ENCODE measurements around the gene PRND. TPM values are rescaled to one million over a fixed set of nuclear protein-coding genes. Genes with fewer than 3 reads are reported as not detected.
"Not testable (repeated sequence)": the region's sequence is repeated elsewhere in the genome, so short reads cannot be mapped to it uniquely, and the experiment has no call there.

PRND gene
- total RNA-seq, 1 experiment from 2014 or later = not detected

DNA sequence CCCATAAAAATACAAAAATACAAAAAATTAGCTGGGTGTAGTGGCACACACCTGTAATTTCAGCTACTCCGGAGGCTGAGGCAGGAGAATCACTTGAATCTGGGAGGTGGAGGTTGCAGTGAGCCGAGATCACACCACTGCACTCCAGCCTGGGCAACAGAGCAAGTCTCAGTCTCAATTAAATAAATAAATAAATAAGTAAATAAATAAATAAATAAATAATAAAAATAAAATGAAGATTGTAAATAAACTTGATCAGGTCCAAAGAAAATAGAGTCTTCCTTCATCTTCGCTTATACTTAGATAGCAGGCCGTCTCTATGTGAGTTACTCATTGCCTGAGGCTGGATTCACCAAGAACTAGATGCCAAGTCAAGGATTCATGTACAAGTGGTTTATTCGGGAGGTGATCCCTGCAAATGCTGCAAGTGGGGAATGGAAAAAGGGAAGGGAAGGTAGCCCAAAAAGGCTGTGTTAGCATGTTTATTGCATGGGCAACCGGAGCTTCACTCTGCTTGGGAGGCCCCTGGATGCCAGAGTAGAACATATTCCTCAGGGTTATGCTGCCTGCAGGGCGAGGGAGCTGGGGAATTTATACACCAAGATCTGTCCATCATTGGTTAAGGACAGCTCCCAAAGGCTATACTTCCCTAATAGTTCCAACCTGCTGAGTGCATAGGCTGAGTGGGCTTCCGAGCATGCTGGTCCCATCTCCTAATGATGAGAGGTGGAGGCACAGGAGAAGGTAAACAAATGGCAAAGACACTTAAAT is 16.3 kb downstream of the PRND start:
- Histone ChIP-seq H3K4me3 (no peak overlapping the region), H3K27ac (no peak overlapping the region), H3K4me1 (no peaks in the 10 kb centered on the region), H3K9me3 (replicated peaks) (no peaks in the 10 kb centered on the region), H3K36me3 (no peaks in the 10 kb centered on the region; the same call in 1 of the 2 replicates), H3K27me3 (peaks cover 5% of the 10 kb centered on the region)
- DNase-seq = no peak

DNA sequence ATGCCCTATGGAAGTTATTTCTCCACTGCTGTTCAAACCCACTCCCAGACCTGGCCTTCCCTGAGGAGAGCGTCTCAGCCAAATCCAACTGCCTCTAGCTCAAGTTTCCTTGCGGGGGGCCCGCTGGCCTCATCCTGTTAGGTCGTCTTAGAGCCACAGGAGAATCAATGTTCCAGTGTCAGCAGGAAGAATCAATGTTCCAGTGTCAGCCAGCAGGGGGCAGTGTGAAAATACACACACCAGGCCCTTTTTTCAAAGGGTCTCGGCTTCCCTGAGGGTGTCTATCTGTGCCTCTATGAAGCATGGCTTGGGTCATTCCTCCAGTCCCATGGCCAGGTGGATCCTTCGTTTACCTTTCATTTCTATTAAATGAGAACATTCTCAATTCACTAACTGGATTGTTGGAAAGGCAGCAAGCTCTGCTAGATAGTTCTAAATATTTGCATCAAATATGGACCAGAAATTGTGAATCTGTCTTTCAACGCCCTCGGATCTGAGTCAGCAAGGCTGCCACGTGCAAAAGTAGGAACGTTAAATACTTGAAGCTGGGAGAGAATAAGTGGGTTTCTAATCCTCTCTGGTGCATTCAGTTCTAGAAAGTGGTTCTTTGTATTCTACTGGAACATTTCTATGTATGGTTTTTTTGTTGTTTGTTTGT is 19.2 kb downstream of the PRND start:
- no peaks in the 10 kb centered on the region for H3K9me3 ChIP-seq (replicated peaks)
- peaks cover 9% of the 10 kb centered on the region for H3K27me3 ChIP-seq
- no peaks in the 10 kb centered on the region; the same call in 1 of the 2 replicates for H3K36me3 ChIP-seq
- H3K4me3 ChIP-seq = no peak overlapping the region
- H3K4me1 ChIP-seq = no peaks in the 10 kb centered on the region
- no peak overlapping the region for H3K27ac ChIP-seq
- peak; percentile 58 to 76 for DNase-seq

DNA sequence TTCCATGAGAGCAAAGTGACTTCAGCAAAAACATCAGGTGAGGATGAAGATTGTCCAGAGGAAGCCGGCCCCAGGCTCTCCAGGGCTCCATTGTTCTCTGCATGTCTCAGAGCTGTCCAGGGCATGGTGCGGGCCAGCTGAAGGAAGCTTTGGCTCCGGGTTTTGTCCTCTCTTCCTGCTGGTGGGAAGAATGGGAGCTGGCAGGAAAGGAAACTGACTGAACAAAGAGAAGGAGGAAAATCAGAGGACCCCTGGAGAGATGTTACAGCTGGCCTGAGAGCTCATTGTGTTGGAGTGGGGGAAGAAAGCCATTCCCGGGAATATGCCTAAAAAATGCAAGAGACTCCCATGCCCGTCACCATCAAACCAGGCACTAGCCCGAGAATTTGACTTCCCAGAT is 27.1 kb downstream of the PRND start:
- Histone ChIP-seq H3K36me3 (no peaks in the 10 kb centered on the region), H3K27me3 (peaks cover 16% of the 10 kb centered on the region; the same call in 1 of the 2 replicates), H3K9me3 (replicated peaks) (no peaks in the 10 kb centered on the region), H3K27ac (no peak overlapping the region), H3K4me3 (no peak overlapping the region), H3K4me1 (no peaks in the 10 kb centered on the region)
- no peak for DNase-seq

DNA sequence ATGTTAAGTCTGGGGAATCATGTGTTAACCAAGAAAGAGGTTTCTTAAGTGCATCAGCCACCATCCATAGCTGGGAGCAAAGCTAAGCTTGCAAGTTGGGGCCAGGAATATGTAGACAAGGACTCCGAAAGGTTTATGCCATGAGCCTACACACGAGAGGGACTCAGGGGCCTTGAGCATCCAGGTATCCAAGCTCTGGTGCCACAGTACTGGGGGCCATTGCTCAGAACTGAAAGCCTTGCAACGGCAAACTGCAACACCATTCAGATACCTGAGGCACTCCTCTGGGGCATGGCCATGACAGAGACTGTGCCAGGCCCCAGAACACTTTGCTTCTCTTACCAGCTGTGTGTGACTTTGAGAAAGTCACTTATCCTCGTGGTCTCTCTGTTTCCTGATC is 27.6 kb downstream of the PRND start:
- no peak for DNase-seq

DNA sequence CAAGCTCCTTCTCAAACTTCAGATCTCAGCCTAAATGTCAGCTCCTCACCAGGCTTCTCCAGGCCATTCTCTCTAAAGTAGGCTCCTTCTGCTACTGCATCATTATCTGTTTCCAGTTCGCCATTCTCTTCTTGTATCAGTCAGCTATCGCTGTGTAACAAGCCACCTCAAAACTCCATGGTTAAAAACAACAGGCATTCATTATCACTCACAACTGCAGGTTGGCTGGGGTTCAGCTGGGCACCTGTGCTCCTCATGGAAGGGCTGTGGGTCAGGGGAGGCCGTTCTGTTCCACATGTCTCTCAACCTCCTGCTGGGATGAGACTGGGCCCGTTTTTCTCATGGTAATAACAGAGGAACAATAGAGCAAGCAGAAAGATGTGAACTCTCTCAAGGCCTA is 28.7 kb downstream of the PRND start:
- H3K36me3 ChIP-seq = no peaks in the 10 kb centered on the region
- no peaks in the 10 kb centered on the region for H3K9me3 ChIP-seq (replicated peaks)
- no peak overlapping the region for H3K4me3 ChIP-seq
- H3K27me3 ChIP-seq = peaks cover 16% of the 10 kb centered on the region; the same call in 1 of the 2 replicates
- H3K27ac ChIP-seq = no peak overlapping the region
- no peak for DNase-seq
- H3K4me1 ChIP-seq = no peaks in the 10 kb centered on the region

More for the DNA sequence above, 27.6 kb downstream of the PRND start:
- H3K4me3 ChIP-seq = no peak overlapping the region
- no peak overlapping the region for H3K27ac ChIP-seq
- no peaks in the 10 kb centered on the region for H3K9me3 ChIP-seq (replicated peaks)
- H3K27me3 ChIP-seq = peaks cover 16% of the 10 kb centered on the region; the same call in 1 of the 2 replicates
- no peaks in the 10 kb centered on the region for H3K4me1 ChIP-seq
- no peaks in the 10 kb centered on the region for H3K36me3 ChIP-seq

DNA sequence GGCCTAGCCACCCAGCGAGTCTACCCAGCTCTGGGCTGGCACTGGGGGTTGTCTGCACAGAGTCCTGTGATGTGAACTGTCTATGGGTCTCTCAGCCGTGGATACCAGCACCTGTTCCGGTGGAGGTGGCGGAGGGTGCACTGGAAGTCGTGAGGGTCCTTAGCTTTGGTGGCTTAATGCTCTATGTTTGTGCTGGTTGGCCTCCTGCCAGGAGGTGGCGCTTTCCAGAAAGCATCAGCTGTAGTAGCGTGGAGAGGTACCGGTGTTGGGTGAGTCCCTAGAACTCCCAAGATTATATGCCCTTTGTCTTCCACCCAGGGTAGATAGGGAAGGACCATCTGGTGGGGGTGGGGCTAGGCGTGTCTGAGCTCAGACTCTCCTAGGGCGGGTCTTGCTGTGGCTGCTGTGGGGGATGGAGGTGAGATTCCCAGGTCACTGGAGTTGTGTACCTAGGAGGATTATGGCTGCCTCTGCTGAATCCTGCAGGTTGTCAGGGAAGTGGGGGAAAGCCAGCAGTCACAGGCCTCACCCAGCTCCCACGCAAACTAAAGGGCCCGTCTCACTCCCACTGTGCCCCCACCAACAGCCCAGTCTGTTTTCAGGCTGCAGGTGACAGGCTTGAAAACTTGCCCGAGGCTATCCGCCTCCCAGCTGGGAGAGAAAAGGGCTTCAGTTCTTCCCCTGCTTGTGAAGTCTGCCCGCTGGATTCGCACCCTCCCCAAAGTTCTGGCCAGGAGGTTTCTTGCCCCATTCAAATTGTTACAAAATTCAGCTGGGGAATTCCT is 37.6 kb downstream of the PRND start:
- H3K4me3 ChIP-seq; H3K4me1 ChIP-seq; H3K27me3 ChIP-seq; H3K36me3 ChIP-seq; H3K27ac ChIP-seq; H3K9me3 ChIP-seq (replicated peaks): not testable (repeated sequence)
- peak; percentile 52 to 58 for DNase-seq

DNA sequence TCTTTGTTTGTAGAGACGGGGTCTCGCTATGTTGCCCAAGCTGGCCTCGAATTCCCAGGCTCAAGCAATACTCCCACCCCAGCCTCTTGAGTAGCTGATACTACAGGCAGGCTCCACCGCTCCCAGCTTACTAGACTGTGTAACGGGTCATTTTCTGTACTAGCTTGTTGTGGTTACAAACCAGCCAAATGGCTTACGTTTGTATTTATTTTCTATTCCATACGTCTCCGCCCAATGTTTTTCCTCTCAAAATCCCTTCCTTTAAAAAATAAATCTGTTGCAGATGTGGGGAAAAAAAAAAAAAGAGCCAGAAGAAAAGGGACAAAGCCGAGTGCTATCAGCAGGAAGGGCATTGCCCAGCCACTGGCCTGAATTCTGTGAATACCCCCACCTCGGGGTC is 41.6 kb downstream of the PRND start:
- no peak for DNase-seq
- H3K4me3 ChIP-seq = no peak overlapping the region
- no peaks in the 10 kb centered on the region for H3K9me3 ChIP-seq (replicated peaks)
- no peak overlapping the region for H3K27ac ChIP-seq
- H3K36me3 ChIP-seq = no peaks in the 10 kb centered on the region
- H3K27me3 ChIP-seq = peaks cover 3% of the 10 kb centered on the region; the same call in 1 of the 2 replicates
- no peaks in the 10 kb centered on the region for H3K4me1 ChIP-seq

DNA sequence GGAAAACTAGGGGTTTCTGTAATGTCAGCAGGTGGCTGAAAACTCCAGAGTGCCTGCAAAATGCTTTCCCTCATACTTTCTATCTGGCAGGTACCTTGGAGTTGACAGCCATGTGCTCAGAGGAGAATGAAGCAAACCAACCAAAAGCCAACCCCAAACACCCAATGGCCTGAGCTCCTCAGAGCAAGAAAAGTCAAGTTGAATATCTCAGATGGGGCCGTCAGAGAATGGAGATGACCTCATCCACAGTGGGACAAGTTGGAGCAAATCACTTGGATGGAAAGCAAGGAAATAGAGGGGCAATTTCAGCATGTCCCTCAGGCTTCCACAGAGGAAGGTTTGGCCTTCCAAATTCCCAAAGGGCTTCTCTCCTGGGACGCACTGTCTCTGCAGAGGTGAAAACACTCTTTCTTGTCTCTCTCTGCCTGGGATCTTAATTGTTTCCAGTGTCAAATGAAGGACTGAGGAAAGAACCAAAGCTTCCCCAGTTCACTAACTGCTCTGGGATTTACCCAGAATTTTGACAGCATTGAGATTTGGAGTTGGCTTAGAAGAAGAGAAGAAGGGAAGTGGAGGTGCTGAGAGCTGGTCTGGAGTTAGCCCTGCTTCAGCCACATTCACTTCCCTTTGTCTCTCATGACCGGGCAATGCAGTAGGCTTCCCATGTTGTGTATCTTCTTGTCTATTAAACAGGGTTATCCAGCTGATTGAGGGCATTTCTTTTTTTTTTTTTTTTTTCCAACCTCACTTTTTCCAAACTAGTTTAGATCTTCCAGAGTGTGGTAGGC is 42.2 kb downstream of the PRND start:
- Histone ChIP-seq H3K4me1 (no peaks in the 10 kb centered on the region), H3K9me3 (replicated peaks) (no peaks in the 10 kb centered on the region; the same call in 1 of the 2 replicates), H3K27me3 (peaks cover 3% of the 10 kb centered on the region; the same call in 1 of the 2 replicates), H3K27ac (no peak overlapping the region), H3K4me3 (no peak overlapping the region), H3K36me3 (no peaks in the 10 kb centered on the region)
- no peak for DNase-seq

DNA sequence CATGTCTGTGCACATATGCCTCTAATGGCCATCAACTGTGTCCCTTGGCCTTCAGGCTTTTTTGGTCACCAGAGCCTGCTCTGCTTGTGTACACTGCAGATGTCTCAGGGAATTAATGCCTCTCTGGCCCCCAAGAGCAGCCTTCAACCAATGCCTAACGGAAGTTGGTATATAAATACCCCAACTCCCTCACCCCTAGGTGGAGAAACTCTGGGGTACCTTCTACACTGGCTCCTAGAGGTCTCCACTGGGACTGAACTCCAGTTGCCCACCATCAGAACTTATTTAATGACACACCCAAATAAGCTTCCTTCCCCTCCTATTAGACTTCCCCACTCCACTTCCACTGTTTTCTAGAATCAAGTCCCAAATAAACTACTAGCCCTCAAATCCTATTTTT is 43.1 kb downstream of the PRND start:
- Histone ChIP-seq H3K36me3 (no peaks in the 10 kb centered on the region), H3K4me3 (no peak overlapping the region), H3K9me3 (replicated peaks) (no peaks in the 10 kb centered on the region; the same call in 1 of the 2 replicates), H3K4me1 (no peaks in the 10 kb centered on the region), H3K27me3 (peaks cover 3% of the 10 kb centered on the region; the same call in 1 of the 2 replicates), H3K27ac (no peak overlapping the region)
- DNase-seq = no peak

DNA sequence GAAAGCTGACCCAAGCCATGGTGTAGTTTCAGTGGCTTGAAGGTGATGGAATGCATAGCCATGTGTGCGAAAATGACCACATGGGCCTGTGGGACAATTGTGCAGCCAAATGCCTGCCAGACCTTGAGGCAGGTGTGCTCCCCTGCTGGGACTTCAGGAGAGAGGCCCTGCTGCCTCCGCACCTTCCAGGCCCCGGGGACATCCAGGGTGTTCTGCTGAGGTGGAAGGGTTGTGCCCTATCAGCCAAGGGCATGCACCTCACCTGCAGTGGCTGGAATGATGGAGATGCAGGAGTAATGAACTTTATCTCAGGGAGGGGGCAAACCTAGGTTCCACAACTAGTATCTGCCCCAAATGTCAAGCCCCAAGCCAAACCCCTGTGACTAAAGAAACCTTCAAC is 44.0 kb downstream of the PRND start:
- Histone ChIP-seq H3K4me3 (no peak overlapping the region), H3K4me1 (no peaks in the 10 kb centered on the region), H3K27ac (no peak overlapping the region), H3K9me3 (replicated peaks) (no peaks in the 10 kb centered on the region; the same call in 1 of the 2 replicates), H3K36me3 (no peaks in the 10 kb centered on the region), H3K27me3 (peaks cover 3% of the 10 kb centered on the region; the same call in 1 of the 2 replicates)
- no peak for DNase-seq

DNA sequence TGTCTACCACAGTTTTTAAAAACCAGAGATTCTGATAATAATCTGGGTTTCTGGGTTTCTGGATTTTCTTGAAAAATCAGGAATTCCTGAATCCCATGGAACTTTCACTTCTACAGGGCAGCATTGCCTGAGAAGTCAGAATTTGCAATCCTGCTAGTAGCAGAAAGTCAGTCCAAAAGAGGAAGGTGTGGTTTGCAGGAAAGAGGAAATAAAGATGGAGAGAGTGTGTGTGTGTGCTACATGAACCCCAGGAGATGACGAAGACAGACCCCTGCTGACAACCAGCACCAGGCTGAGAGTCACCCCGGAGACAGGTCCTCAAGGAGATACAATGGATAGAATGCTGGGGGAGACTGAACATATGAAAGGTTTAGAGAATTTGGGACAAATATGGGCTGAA is 44.9 kb downstream of the PRND start:
- Histone ChIP-seq H3K27ac (no peak overlapping the region), H3K27me3 (peaks cover 3% of the 10 kb centered on the region; the same call in 1 of the 2 replicates), H3K4me3 (no peak overlapping the region), H3K9me3 (replicated peaks) (no peaks in the 10 kb centered on the region; the same call in 1 of the 2 replicates), H3K36me3 (no peaks in the 10 kb centered on the region), H3K4me1 (no peaks in the 10 kb centered on the region)
- no peak for DNase-seq

DNA sequence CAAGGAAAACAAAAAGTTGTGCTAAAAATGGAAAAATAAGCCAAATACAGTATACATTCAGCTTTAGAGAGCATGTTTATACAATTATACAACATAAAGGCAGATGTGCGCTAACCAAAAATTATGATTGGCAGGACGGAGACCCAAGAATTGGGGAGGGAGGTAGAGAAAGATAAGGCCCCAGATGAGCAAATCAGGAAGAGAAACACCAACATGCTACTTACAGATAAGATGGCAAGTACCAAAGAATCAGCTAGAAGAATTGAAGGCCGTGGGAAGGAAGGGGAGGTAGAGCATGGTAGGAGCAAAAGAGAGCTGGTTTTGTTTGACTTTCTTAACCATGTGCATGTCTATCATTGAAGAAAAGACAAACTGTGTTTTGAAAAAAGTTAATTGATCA is 45.4 kb downstream of the PRND start:
- no peak for DNase-seq
- Histone ChIP-seq H3K9me3 (replicated peaks) (no peaks in the 10 kb centered on the region; the same call in 1 of the 2 replicates), H3K36me3 (no peaks in the 10 kb centered on the region), H3K4me3 (no peak overlapping the region), H3K4me1 (no peaks in the 10 kb centered on the region), H3K27me3 (peaks cover 3% of the 10 kb centered on the region; the same call in 1 of the 2 replicates), H3K27ac (no peak overlapping the region)

DNA sequence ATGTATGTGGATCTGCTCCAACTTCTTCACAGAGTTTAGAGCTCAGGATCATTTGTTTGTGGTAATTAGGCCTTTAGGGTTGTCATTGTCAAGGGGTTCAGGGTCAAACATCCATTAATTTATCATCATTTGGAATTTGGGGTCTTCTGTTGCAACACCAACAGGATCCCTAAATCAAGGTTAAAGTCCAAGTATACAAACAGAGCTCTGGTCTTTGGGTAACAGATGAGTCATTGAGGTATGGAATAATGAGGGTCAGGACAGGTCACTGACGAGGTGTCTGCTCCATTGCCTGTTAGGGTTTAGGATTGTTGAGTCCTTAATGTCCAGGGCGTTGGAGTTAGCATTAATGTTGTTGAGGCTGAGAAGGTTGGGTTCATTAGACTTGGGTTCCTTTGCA is 47.6 kb downstream of the PRND start:
- no peak for DNase-seq
- H3K4me1 ChIP-seq = no peaks in the 10 kb centered on the region
- H3K27me3 ChIP-seq = 0 out of 2 replicates have a peak, but pooled peaks cover 3% of the 10 kb centered on the region
- no peak overlapping the region for H3K4me3 ChIP-seq
- no peaks in the 10 kb centered on the region for H3K36me3 ChIP-seq
- H3K27ac ChIP-seq = no peak overlapping the region
- H3K9me3 ChIP-seq (replicated peaks) = peaks cover 4% of the 10 kb centered on the region; the same call in 1 of the 2 replicates

DNA sequence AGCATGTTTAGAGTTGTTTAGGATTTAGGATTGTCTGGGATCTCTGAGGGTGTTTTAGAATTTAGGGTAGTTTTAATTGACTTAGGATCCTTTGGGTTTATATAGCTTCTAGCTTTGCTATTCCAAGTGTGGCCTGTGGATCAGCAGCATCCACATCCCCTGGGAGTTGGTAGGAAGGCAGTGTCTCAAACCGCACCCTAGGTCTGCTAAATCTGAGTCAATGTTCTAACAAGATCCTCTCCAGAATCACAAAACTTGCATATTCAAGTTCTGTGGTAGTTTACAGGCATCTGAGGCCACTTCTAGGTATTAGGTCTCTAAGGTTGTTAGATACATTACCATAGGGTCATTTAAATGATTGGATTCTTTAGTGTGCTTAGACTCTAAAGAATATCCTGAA is 48.3 kb downstream of the PRND start:
- H3K9me3 ChIP-seq (replicated peaks) = peaks cover 4% of the 10 kb centered on the region; the same call in 1 of the 2 replicates
- peaks cover 3% of the 10 kb centered on the region; the same call in 1 of the 2 replicates for H3K27me3 ChIP-seq
- H3K4me3 ChIP-seq = no peak overlapping the region
- DNase-seq = no peak
- no peaks in the 10 kb centered on the region for H3K4me1 ChIP-seq
- H3K36me3 ChIP-seq = no peaks in the 10 kb centered on the region
- no peak overlapping the region for H3K27ac ChIP-seq
